ENCODE data around the gene DDX39B. TPM values are rescaled to one million over a fixed set of nuclear protein-coding genes. Genes with fewer than 3 reads are reported as not detected.

The DDX39B gene
- total RNA-seq, 4 donors from 2014 or later: 119 to 429 (median 282) TPM

GRCh38 chr6:31586599-31587281, 44.9 kb upstream of the DDX39B start:
- no peak for DNase-seq
- Histone ChIP-seq H3K4me1 (no peaks in the 10 kb centered on the region), H3K9me3 (no peaks in the 10 kb centered on the region), H3K27ac (no peak overlapping the region), H3K36me3 (no peaks in the 10 kb centered on the region), H3K27me3 (no peaks in the 10 kb centered on the region), H3K4me3 (no peak overlapping the region)
- no peak for TF ChIP-seq CTCF (IDR thresholded peaks at IDR 0.05)
- intact Hi-C loops (cut with DNase I; ENCODE audit: low total_unique reads): no loop called here

DNA sequence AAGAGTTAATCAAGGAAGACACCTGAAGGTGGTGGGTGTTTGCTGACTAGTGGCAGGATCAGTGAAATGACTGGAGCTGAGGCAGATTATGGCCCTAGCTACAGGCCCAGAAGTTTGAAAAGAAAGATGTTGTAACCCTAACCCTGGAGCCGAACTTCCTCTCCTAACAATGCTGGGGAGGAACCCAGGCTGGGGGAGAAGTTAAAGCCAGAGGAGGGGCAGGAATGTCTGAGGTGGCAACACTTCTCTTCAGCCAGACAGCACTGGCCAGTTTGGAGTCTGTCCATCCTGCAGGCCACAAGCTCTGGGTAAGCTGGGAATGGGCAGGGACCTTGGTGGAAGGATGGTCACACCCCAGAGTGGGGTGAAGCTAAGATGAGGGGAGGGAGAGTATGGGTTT, 44.2 kb upstream of the DDX39B start, which contains the start of gene LST1:
Gene LST1 (plus strand): TSS at position 270 of the 400 bp plus-strand sequence. CDS start 1,023 bp downstream, outside the sequence.
- Histone ChIP-seq H3K27ac (no peak within 1 kb of the TSS), H3K36me3 (no peaks in the 10 kb centered on the region), H3K4me1 (no peaks in the 10 kb centered on the region), H3K9me3 (no peaks in the 10 kb centered on the region), H3K27me3 (no peaks in the 10 kb centered on the region), H3K4me3 (no peak within 1 kb of the TSS)
- TF ChIP-seq POLR2A (IDR thresholded peaks at IDR 0.05): no peak
- TF ChIP-seq CTCF (IDR thresholded peaks at IDR 0.05): no peak
- DNase-seq: no peak
- intact Hi-C loops (cut with DNase I; ENCODE audit: low total_unique reads): no loop called here

DNA sequence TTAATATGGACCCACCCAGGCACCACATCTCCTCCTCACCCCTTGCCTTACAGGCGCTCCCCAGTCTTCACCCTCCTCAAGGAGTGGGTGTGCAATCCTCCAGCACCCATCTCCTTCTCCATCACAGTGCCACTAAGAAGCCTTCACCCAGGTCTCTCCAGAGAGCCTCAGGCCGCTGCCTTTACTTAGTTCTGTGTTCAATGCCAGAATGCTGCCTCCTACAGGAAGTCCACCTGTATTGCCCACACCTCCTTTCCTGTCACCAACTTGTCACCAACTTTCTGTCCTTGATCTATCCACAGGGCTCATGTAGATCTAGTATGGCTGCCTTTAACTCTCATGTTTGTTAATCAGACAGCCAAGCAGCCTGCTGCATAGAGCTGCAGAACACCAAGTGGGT, 43.7 kb upstream of the DDX39B start:
- Histone ChIP-seq H3K4me3 (no peak overlapping the region), H3K36me3 (no peaks in the 10 kb centered on the region), H3K4me1 (peaks cover 0 to 2% of the 10 kb centered on the region in 2 donors), H3K27ac (no peak overlapping the region), H3K9me3 (no peaks in the 10 kb centered on the region), H3K27me3 (no peaks in the 10 kb centered on the region)
- TF ChIP-seq POLR2A (IDR thresholded peaks at IDR 0.05) (no peak), CTCF (IDR thresholded peaks at IDR 0.05) (no peak)
- intact Hi-C loops (cut with DNase I; ENCODE audit: low total_unique reads): no loop called here
- no peak for DNase-seq

- no peaks in the 10 kb centered on the region for H3K9me3 ChIP-seq
- no peak for DNase-seq
- peak within 1 kb of the TSS; percentile 57 to 78 for H3K4me3 ChIP-seq
- TF ChIP-seq POLR2A (IDR thresholded peaks at IDR 0.05) (no peak), CTCF (IDR thresholded peaks at IDR 0.05) (no peak)
- intact Hi-C loops (cut with DNase I; ENCODE audit: low total_unique reads): no loop called here
- H3K4me1 ChIP-seq: peaks cover 0 to 5% of the 10 kb centered on the region in 2 donors
- peak within 1 kb of the TSS; percentile 80 to 92 for H3K27ac ChIP-seq
- H3K36me3 ChIP-seq: no peaks in the 10 kb centered on the region
- no peaks in the 10 kb centered on the region for H3K27me3 ChIP-seq
These were observed 40.4 kb upstream of the DDX39B start, which contains the start of gene LTB for GRCh38 chr6:31582230-31582643. Gene LTB, minus strand, starts transcription at chr6:31582424. Its CDS starts 7 bp downstream, at chr6:31582417.

GRCh38 chr6:31581434-31582229, 39.8 kb upstream of the DDX39B start:
- Histone ChIP-seq H3K4me3 (peak overlapping the region; percentile 57 to 78), H3K4me1 (peaks cover 0 to 5% of the 10 kb centered on the region in 2 donors), H3K36me3 (no peaks in the 10 kb centered on the region), H3K27me3 (no peaks in the 10 kb centered on the region), H3K9me3 (no peaks in the 10 kb centered on the region), H3K27ac (peak overlapping the region; percentile 80 to 92)
- intact Hi-C loops (cut with DNase I; ENCODE audit: low total_unique reads): no loop called here
- TF ChIP-seq POLR2A (IDR thresholded peaks at IDR 0.05) (no peak), CTCF (IDR thresholded peaks at IDR 0.05) (no peak)
- DNase-seq: no peak
